HCT116 (cell line): ENCODE results near the gene TMPRSS11E. TPM values are rescaled to one million over a fixed set of nuclear protein-coding genes. Genes with fewer than 3 reads are reported as not detected.

Source experiments
- ATAC-seq: fragments of 200-7000 bp; cut with Tn5 transposase; 2 replicates; pipeline ENCODE4 v1.9.1; 2020; ENCODE audit warnings: mild to moderate bottlenecking, moderate library complexity
- BruUV-seq: library from RNA; stranded (reverse); fragments of 400-500 nt; replicated peaks from 2 replicates; lab custom pipeline; 2021; lab: Mats Ljungman, UMichigan
- CTCF ChIA-PET: fragments of 300-600 bp; sonication (Branson Sonifier 250); formaldehyde crosslinking; loops from one replicate; lab custom pipeline; 2021; ENCODE audit warnings: antibody characterized with exemption; lab: Charles Lee
- POLR2A ChIA-PET: fragments of 300-600, 350-600 bp; sonication (Branson Sonifier 250); formaldehyde crosslinking; loops from one replicate; lab custom pipeline; 2021; ENCODE audit warnings: antibody characterized with exemption; lab: Charles Lee
- RAD21 ChIA-PET, 2 experiments: fragments of 300-600 bp; sonication (Branson Sonifier 250); formaldehyde crosslinking; loops; one replicate each; lab custom pipeline; 2023; ENCODE audit warnings: low total read pairs in 2 of 2; ENCODE audit not compliant: uncharacterized antibody in 2 of 2, unreplicated experiment in 2 of 2, low non-redundant PET in 1 of 2; lab: Charles Lee
- DNase-seq: peaks from one replicate; pipeline ENCODE4 v3.0.0-alpha.2; 2010; ENCODE audit warnings: low read depth, low spot score
- H2AFZ ChIP-seq: fragments of 200-600 bp; shearing (Covaris generic), sonication (generic); 2 replicates; pipeline ENCODE4 v1.6.1; 2017; ENCODE audit warnings: low read depth, mixed run types, mixed read lengths, antibody characterized with exemption, low read length; ENCODE audit not compliant: poor library complexity, severe bottlenecking
- H3K27ac ChIP-seq: 2 replicates; pipeline ENCODE4 v1.5.1; 2012; ENCODE audit warnings: low read depth, low read length
- H3K27me3 ChIP-seq: fragments of 200-600 bp; sonication (generic); 2 replicates; pipeline ENCODE4 v1.6.1; 2016; ENCODE audit warnings: mixed run types, low read length, mixed read lengths; ENCODE audit not compliant: insufficient read depth
- H3K36me3 ChIP-seq, 2 experiments: fragments of 200-500 bp in 1 of 2; fragments of 200-600 bp in 1 of 2; sonication (Bioruptor generic) in 1 of 2; sonication (generic) in 1 of 2; 2 replicates each; pipeline versions ENCODE4 v1.5.1 to v1.6.1; 2014 to 2016; ENCODE audit warnings: low read length in 2 of 2, inconsistent platforms in 1 of 2, mixed read lengths in 1 of 2, mixed run types in 1 of 2; ENCODE audit not compliant: insufficient read depth in 2 of 2, control insufficient read depth in 1 of 2
- H3K4me1 ChIP-seq, 2 experiments: fragments of 200-600 bp in 1 of 2; sonication (generic) in 1 of 2; 2 replicates each; pipeline versions ENCODE4 v1.5.1 to v1.6.1; 2012 to 2017; ENCODE audit warnings: low read length in 2 of 2, inconsistent platforms in 1 of 2, mild to moderate bottlenecking in 1 of 2, mixed read lengths in 1 of 2, mixed run types in 1 of 2, moderate library complexity in 1 of 2; ENCODE audit not compliant: insufficient read depth in 2 of 2, control insufficient read depth in 1 of 2
- H3K4me2 ChIP-seq: fragments of 200-600 bp; sonication (generic); 2 replicates; pipeline ENCODE4 v1.6.1; 2017; ENCODE audit warnings: mixed run types, low read length, mixed read lengths
- H3K4me3 ChIP-seq, 2 experiments: fragments of 200-600 bp in 1 of 2; sonication (generic) in 1 of 2; replicated peaks in 1 of 2; 2 replicates each; pipeline ENCODE4 v1.5.1; 2011 to 2016; ENCODE audit warnings: low read length in 2 of 2, control low read depth in 1 of 2, low read depth in 1 of 2, mild to moderate bottlenecking in 1 of 2, mixed read lengths in 1 of 2, mixed run types in 1 of 2
- H3K79me2 ChIP-seq: fragments of 200-600 bp; sonication (generic); 2 replicates; pipeline ENCODE4 v1.6.1; 2017; ENCODE audit warnings: mild to moderate bottlenecking, mixed run types, low read length, moderate library complexity, mixed read lengths; ENCODE audit not compliant: insufficient read depth
- H3K9ac ChIP-seq: fragments of 200-600 bp; sonication (generic); 2 replicates; pipeline ENCODE4 v1.6.1; 2016; ENCODE audit warnings: low read length, mixed read lengths
- H3K9me2 ChIP-seq: fragments of 200-600 bp; sonication (generic), shearing (Covaris generic); 2 replicates; pipeline ENCODE4 v1.6.1; 2017; ENCODE audit warnings: mixed run types, mild to moderate bottlenecking, moderate library complexity; ENCODE audit not compliant: insufficient read depth
- H3K9me3 ChIP-seq, 2 experiments: fragments of 200-500 bp in 1 of 2; fragments of 200-600 bp in 1 of 2; sonication (Bioruptor generic) in 1 of 2; sonication (generic) in 1 of 2; 2 replicates each; pipeline ENCODE4 v1.6.1; 2014 to 2017; ENCODE audit warnings: low read length in 2 of 2, mixed read lengths in 2 of 2, inconsistent platforms in 1 of 2, low read depth in 1 of 2, mild to moderate bottlenecking in 1 of 2, mixed run types in 1 of 2, moderate library complexity in 1 of 2; ENCODE audit not compliant: control insufficient read depth in 1 of 2, insufficient read depth in 1 of 2
- H4K20me1 ChIP-seq: fragments of 200-600 bp; sonication (generic), shearing (Covaris generic); 2 replicates; pipeline ENCODE4 v1.6.1; 2017; ENCODE audit warnings: mixed run types, mild to moderate bottlenecking, moderate library complexity; ENCODE audit not compliant: insufficient read depth
- CBX3 ChIP-seq: IDR thresholded peaks from 2 replicates; pipeline ENCODE4 v1.6.1; 2012; ENCODE audit warnings: low read depth
- FOSL1 ChIP-seq: IDR thresholded peaks from 2 replicates; pipeline ENCODE4 v1.6.1; 2012; ENCODE audit warnings: low read depth
- POLR2AphosphoS5 ChIP-seq: IDR thresholded peaks from 2 replicates; pipeline ENCODE4 v1.6.1; 2011; ENCODE audit warnings: mild to moderate bottlenecking, low read depth, low read length, moderate library complexity
- SIN3A ChIP-seq: IDR thresholded peaks from 2 replicates; pipeline ENCODE4 v1.6.1; 2012; ENCODE audit warnings: low read depth
- SP1 ChIP-seq: IDR thresholded peaks from 2 replicates; pipeline ENCODE4 v1.6.1; 2012; ENCODE audit warnings: low read depth
- SRF ChIP-seq: IDR thresholded peaks from 2 replicates; pipeline ENCODE4 v1.6.1; 2012; ENCODE audit warnings: low read depth
- YY1 ChIP-seq: IDR thresholded peaks from 2 replicates; pipeline ENCODE4 v1.6.1; 2011; ENCODE audit warnings: low read length, low read depth, moderate library complexity, mild to moderate bottlenecking; ENCODE audit not compliant: insufficient replicate concordance; ENCODE audit errors: extremely low read depth
- ZFX ChIP-seq: fragments of 450-650 bp; IDR thresholded peaks from 2 replicates; pipeline ENCODE4 v1.6.1; 2017
- ZNF274 ChIP-seq: fragments of 200-500 bp; sonication (Bioruptor generic); IDR thresholded peaks from 2 replicates; pipeline ENCODE4 v1.6.1; 2014; ENCODE audit warnings: mild to moderate bottlenecking, low read depth, low read length, inconsistent platforms
- intact Hi-C: fragments of 100-400 bp; cut with micrococcal nuclease; formaldehyde crosslinking; loops from 2 replicates; pipeline ENCODE4 v1.10.0; 2022
- total RNA-seq: library from RNA; stranded (reverse); gene quantifications from one replicate; pipeline ENCODE4 v1.2.1, GENCODE V29; 2021; ENCODE audit not compliant: unreplicated experiment
- TF ChIP-seq, protein P1 (sequence below): IDR thresholded peaks from 2 replicates; pipeline ENCODE4 v1.6.1; 2012
- TF ChIP-seq, protein P2 (sequence below), 3 experiments: fragments of 200-600 bp in 1 of 3; sonication (generic) in 1 of 3; IDR thresholded peaks in 2 of 3; conservative IDR thresholded peaks in 1 of 3; 2 replicates each; pipeline ENCODE4 v1.5.1; 2012 to 2017; ENCODE audit warnings: low read depth in 2 of 3, low read length in 2 of 3, antibody characterized with exemption in 1 of 3, borderline replicate concordance in 1 of 3, control low read depth in 1 of 3, mild to moderate bottlenecking in 1 of 3, mixed read lengths in 1 of 3, mixed run types in 1 of 3, moderate library complexity in 1 of 3; ENCODE audit not compliant: insufficient read depth in 1 of 3
- TF ChIP-seq, protein P3 (sequence below): IDR thresholded peaks from 2 replicates; pipeline ENCODE4 v1.6.1; 2011; ENCODE audit warnings: mild to moderate bottlenecking, low read length, moderate library complexity; ENCODE audit not compliant: insufficient replicate concordance; ENCODE audit errors: extremely low read depth
- TF ChIP-seq, protein P4 (sequence below): IDR thresholded peaks from 2 replicates; pipeline ENCODE4 v1.6.1; 2012
- TF ChIP-seq, protein P5 (sequence below): IDR thresholded peaks from 2 replicates; pipeline ENCODE4 v1.6.1; 2012; ENCODE audit warnings: low read depth

The TMPRSS11E gene
- total RNA-seq, 1 experiment from 2014 or later, result not detected

DNA sequence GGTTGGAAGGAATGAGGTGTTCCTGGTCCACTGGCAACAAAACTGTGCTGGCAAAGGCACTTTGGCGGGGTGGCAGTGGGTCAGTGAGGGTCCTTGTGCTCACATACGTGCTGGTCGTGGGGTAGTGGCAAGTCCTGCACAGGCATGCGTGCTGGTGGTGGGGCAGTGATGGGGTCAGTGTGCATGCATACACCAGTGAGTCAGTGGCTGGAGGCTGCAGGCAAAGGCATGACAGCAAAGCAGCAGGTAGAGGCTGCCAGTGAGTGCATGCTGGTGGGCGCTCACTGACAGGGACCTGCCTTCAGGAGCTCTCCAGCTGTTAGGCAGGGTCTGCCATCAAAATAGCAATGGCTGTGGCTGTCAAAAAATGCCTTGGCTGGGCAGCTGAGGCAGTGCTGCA is 42.1 kb downstream of the TMPRSS11E start:
- TF ChIP-seq, protein P1, sequence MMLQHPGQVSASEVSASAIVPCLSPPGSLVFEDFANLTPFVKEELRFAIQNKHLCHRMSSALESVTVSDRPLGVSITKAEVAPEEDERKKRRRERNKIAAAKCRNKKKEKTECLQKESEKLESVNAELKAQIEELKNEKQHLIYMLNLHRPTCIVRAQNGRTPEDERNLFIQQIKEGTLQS, result no peak
- TF ChIP-seq YY1 (no peak), ZFX (no peak), SRF (no peak), CBX3 (no peak), ZNF274 (no peak), FOSL1 (no peak), POLR2AphosphoS5 (no peak), SP1 (no peak), SIN3A (no peak)
- TF ChIP-seq, protein P2, sequence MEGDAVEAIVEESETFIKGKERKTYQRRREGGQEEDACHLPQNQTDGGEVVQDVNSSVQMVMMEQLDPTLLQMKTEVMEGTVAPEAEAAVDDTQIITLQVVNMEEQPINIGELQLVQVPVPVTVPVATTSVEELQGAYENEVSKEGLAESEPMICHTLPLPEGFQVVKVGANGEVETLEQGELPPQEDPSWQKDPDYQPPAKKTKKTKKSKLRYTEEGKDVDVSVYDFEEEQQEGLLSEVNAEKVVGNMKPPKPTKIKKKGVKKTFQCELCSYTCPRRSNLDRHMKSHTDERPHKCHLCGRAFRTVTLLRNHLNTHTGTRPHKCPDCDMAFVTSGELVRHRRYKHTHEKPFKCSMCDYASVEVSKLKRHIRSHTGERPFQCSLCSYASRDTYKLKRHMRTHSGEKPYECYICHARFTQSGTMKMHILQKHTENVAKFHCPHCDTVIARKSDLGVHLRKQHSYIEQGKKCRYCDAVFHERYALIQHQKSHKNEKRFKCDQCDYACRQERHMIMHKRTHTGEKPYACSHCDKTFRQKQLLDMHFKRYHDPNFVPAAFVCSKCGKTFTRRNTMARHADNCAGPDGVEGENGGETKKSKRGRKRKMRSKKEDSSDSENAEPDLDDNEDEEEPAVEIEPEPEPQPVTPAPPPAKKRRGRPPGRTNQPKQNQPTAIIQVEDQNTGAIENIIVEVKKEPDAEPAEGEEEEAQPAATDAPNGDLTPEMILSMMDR (IDR thresholded peaks at IDR 0.05 in 2 of 3, conservative IDR thresholded peaks at IDR 0.05 in 1 of 3; ENCODE audit: borderline replicate concordance in 1 of 3, insufficient read depth in 1 of 3, low read depth in 2 of 3, low read length in 2 of 3), result no peak
- TF ChIP-seq, protein P3, sequence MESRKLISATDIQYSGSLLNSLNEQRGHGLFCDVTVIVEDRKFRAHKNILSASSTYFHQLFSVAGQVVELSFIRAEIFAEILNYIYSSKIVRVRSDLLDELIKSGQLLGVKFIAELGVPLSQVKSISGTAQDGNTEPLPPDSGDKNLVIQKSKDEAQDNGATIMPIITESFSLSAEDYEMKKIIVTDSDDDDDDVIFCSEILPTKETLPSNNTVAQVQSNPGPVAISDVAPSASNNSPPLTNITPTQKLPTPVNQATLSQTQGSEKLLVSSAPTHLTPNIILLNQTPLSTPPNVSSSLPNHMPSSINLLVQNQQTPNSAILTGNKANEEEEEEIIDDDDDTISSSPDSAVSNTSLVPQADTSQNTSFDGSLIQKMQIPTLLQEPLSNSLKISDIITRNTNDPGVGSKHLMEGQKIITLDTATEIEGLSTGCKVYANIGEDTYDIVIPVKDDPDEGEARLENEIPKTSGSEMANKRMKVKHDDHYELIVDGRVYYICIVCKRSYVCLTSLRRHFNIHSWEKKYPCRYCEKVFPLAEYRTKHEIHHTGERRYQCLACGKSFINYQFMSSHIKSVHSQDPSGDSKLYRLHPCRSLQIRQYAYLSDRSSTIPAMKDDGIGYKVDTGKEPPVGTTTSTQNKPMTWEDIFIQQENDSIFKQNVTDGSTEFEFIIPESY, result no peak
- TF ChIP-seq, protein P4, sequence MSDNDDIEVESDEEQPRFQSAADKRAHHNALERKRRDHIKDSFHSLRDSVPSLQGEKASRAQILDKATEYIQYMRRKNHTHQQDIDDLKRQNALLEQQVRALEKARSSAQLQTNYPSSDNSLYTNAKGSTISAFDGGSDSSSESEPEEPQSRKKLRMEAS, result no peak
- TF ChIP-seq, protein P5, sequence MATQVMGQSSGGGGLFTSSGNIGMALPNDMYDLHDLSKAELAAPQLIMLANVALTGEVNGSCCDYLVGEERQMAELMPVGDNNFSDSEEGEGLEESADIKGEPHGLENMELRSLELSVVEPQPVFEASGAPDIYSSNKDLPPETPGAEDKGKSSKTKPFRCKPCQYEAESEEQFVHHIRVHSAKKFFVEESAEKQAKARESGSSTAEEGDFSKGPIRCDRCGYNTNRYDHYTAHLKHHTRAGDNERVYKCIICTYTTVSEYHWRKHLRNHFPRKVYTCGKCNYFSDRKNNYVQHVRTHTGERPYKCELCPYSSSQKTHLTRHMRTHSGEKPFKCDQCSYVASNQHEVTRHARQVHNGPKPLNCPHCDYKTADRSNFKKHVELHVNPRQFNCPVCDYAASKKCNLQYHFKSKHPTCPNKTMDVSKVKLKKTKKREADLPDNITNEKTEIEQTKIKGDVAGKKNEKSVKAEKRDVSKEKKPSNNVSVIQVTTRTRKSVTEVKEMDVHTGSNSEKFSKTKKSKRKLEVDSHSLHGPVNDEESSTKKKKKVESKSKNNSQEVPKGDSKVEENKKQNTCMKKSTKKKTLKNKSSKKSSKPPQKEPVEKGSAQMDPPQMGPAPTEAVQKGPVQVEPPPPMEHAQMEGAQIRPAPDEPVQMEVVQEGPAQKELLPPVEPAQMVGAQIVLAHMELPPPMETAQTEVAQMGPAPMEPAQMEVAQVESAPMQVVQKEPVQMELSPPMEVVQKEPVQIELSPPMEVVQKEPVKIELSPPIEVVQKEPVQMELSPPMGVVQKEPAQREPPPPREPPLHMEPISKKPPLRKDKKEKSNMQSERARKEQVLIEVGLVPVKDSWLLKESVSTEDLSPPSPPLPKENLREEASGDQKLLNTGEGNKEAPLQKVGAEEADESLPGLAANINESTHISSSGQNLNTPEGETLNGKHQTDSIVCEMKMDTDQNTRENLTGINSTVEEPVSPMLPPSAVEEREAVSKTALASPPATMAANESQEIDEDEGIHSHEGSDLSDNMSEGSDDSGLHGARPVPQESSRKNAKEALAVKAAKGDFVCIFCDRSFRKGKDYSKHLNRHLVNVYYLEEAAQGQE, result no peak
- Histone ChIP-seq H3K27ac (no peak overlapping the region), H3K9me2 (no peaks in the 10 kb centered on the region), H3K4me3 (no peak overlapping the region), H3K79me2 (no peaks in the 10 kb centered on the region), H3K36me3 (no peaks in the 10 kb centered on the region), H3K9ac (no peak overlapping the region), H4K20me1 (no peaks in the 10 kb centered on the region), H3K4me2 (no peak overlapping the region), H3K9me3 (no peaks in the 10 kb centered on the region), H3K27me3 (no peaks in the 10 kb centered on the region), H3K4me1 (no peaks in the 10 kb centered on the region), H2AFZ (no peak overlapping the region)
- intact Hi-C loops, result no loop called here
- ChIA-PET RAD21 (no interaction called here), POLR2A (no interaction called here), CTCF (no interaction called here)
- DNase-seq, result no peak
- no peak for ATAC-seq
- BruUV-seq, result no TSS peak
